ENCODE measurements around the gene KPNB1.

GRCh38 chr17:47621293-47622179 is 28.2 kb upstream of the KPNB1 start:
- no peak for TF ChIP-seq CTCF (IDR thresholded peaks at IDR 0.05)
- TF ChIP-seq POLR2A (IDR thresholded peaks at IDR 0.05), result no peak

All from thyroid gland (tissue), 4 donors.